H9 (cell line): ENCODE results near the gene COL11A1. TPM values are rescaled to one million over a fixed set of nuclear protein-coding genes. Genes with fewer than 3 reads are reported as not detected.

Experiments used
- DNase-seq: peaks from one replicate; pipeline ENCODE4 v3.0.0-alpha.2; 2017
- H2AFZ ChIP-seq: one replicate; pipeline ENCODE4 v1.6.1; 2013; ENCODE audit warnings: mild to moderate bottlenecking, low read length, control low read depth, moderate library complexity
- H2AK5ac ChIP-seq: 2 replicates; pipeline ENCODE4 v1.6.1; 2013; ENCODE audit warnings: low read length, control low read depth, mixed read lengths; ENCODE audit not compliant: insufficient read length
- H2BK120ac ChIP-seq: one replicate; pipeline ENCODE4 v1.6.1; 2013; ENCODE audit warnings: low read depth, mild to moderate bottlenecking, low read length, control low read depth, inconsistent platforms; ENCODE audit not compliant: poor library complexity, severe bottlenecking
- H2BK12ac ChIP-seq: 2 replicates; pipeline ENCODE4 v1.6.1; 2013; ENCODE audit warnings: low read length, control low read depth, mixed read lengths, low read depth; ENCODE audit not compliant: insufficient read length
- H2BK15ac ChIP-seq: 2 replicates; pipeline ENCODE4 v1.6.1; 2013; ENCODE audit warnings: low read depth, low read length, control low read depth
- H2BK20ac ChIP-seq: one replicate; pipeline ENCODE4 v1.6.1; 2013; ENCODE audit warnings: low read depth, mild to moderate bottlenecking, low read length, control low read depth, inconsistent platforms; ENCODE audit not compliant: poor library complexity, severe bottlenecking
- H2BK5ac ChIP-seq: 2 replicates; pipeline ENCODE4 v1.6.1; 2013; ENCODE audit warnings: low read length, control low read depth, mixed read lengths; ENCODE audit not compliant: insufficient read length
- H3K14ac ChIP-seq: 2 replicates; pipeline ENCODE4 v1.6.1; 2013; ENCODE audit warnings: low read length, control low read depth; ENCODE audit not compliant: insufficient read depth
- H3K18ac ChIP-seq: 2 replicates; pipeline ENCODE4 v1.6.1; 2013; ENCODE audit warnings: low read depth, mild to moderate bottlenecking, mixed read lengths, low read length, control low read depth; ENCODE audit not compliant: insufficient read length
- H3K23ac ChIP-seq: 2 replicates; pipeline ENCODE4 v1.6.1; 2013; ENCODE audit warnings: low read length, control low read depth, mixed read lengths, low read depth; ENCODE audit not compliant: insufficient read length
- H3K23me2 ChIP-seq: 2 replicates; pipeline ENCODE4 v1.6.1; 2013; ENCODE audit warnings: low read depth, mild to moderate bottlenecking, mixed read lengths, low read length, control low read depth; ENCODE audit not compliant: insufficient read length, poor library complexity, severe bottlenecking
- H3K27ac ChIP-seq: 2 replicates; pipeline ENCODE4 v1.5.1; 2013; ENCODE audit warnings: low read length, control low read depth, mixed read lengths, low read depth; ENCODE audit not compliant: insufficient read length
- H3K27me3 ChIP-seq: 2 replicates; pipeline ENCODE4 v1.6.1; 2013; ENCODE audit warnings: low read length, control low read depth, inconsistent platforms; ENCODE audit not compliant: insufficient read depth
- H3K4ac ChIP-seq: 2 replicates; pipeline ENCODE4 v1.6.1; 2013; ENCODE audit warnings: low read depth, mild to moderate bottlenecking, control low read depth, inconsistent platforms, low read length, moderate library complexity
- H3K4me1 ChIP-seq: 2 replicates; pipeline ENCODE4 v1.6.1; 2013; ENCODE audit warnings: low read length, control low read depth, inconsistent platforms; ENCODE audit not compliant: insufficient read depth
- H3K4me2 ChIP-seq: 2 replicates; pipeline ENCODE4 v1.6.1; 2013; ENCODE audit warnings: low read length, control low read depth, mixed read lengths; ENCODE audit not compliant: insufficient read length, insufficient read depth
- H3K56ac ChIP-seq: 2 replicates; pipeline ENCODE4 v1.6.1; 2013; ENCODE audit warnings: low read depth, mild to moderate bottlenecking, mixed read lengths, low read length, control low read depth; ENCODE audit not compliant: insufficient read length
- H3K79me1 ChIP-seq: 2 replicates; pipeline ENCODE4 v1.6.1; 2013; ENCODE audit warnings: low read depth, mild to moderate bottlenecking, moderate library complexity, low read length, control low read depth, inconsistent platforms; ENCODE audit not compliant: insufficient read depth, poor library complexity, severe bottlenecking
- H3K79me2 ChIP-seq: 2 replicates; pipeline ENCODE4 v1.6.1; 2013; ENCODE audit warnings: low read length, control low read depth, inconsistent platforms; ENCODE audit not compliant: insufficient read depth
- H3K9ac ChIP-seq: 2 replicates; pipeline ENCODE4 v1.6.1; 2013; ENCODE audit warnings: low read length, control low read depth, mixed read lengths; ENCODE audit not compliant: insufficient read length; ENCODE audit errors: extremely low read depth
- H3K9me3 ChIP-seq: one replicate; pipeline ENCODE4 v1.6.1; 2013; ENCODE audit warnings: low read depth, low read length, inconsistent platforms; ENCODE audit not compliant: control insufficient read depth
- H3T11ph ChIP-seq: one replicate; pipeline ENCODE4 v1.6.1; 2013; ENCODE audit warnings: mild to moderate bottlenecking, low read length, control low read depth, inconsistent platforms
- H4K20me1 ChIP-seq: one replicate; pipeline ENCODE4 v1.6.1; 2013; ENCODE audit not compliant: control insufficient read depth, insufficient read length, insufficient read depth
- H4K5ac ChIP-seq: 2 replicates; pipeline ENCODE4 v1.6.1; 2013; ENCODE audit warnings: low read depth, mild to moderate bottlenecking, mixed read lengths, low read length, control low read depth; ENCODE audit not compliant: insufficient read length
- H4K8ac ChIP-seq: replicated peaks from 2 replicates; pipeline ENCODE4 v1.6.1; 2013; ENCODE audit warnings: low read length, control low read depth, mixed read lengths, low read depth; ENCODE audit not compliant: insufficient read length
- H4K91ac ChIP-seq: 2 replicates; pipeline ENCODE4 v1.6.1; 2013; ENCODE audit warnings: low read depth, mild to moderate bottlenecking, moderate library complexity, mixed read lengths, low read length, control low read depth; ENCODE audit not compliant: insufficient read length
- H3K27ac Mint-ChIP-seq, 3 experiments: 2 replicates in 2 of 3; 3 replicates in 1 of 3; pipeline ENCODE4 v1.8.0; 2020 to 2021; ENCODE audit warnings: mixed read lengths in 3 of 3, mild to moderate bottlenecking in 1 of 3, moderate library complexity in 1 of 3
- H3K27me3 Mint-ChIP-seq: 2 replicates; pipeline ENCODE4 v1.8.0; 2021; ENCODE audit warnings: low read depth, mild to moderate bottlenecking, moderate library complexity, mixed read lengths
- H3K36me3 Mint-ChIP-seq, 3 experiments: 2 replicates in 2 of 3; 3 replicates in 1 of 3; pipeline ENCODE4 v1.8.0; 2020 to 2021; ENCODE audit warnings: low read depth in 3 of 3, mixed read lengths in 3 of 3; ENCODE audit not compliant: insufficient read depth in 1 of 3
- H3K4me1 Mint-ChIP-seq, 2 experiments: 2 replicates each; pipeline ENCODE4 v1.8.0; 2020; ENCODE audit warnings: mixed read lengths in 2 of 2
- H3K4me3 Mint-ChIP-seq, 2 experiments: 2 replicates in 1 of 2; 3 replicates in 1 of 2; pipeline ENCODE4 v1.8.0; 2020 to 2021; ENCODE audit warnings: mild to moderate bottlenecking in 2 of 2, mixed read lengths in 2 of 2, moderate library complexity in 1 of 2
- H3K9me3 Mint-ChIP-seq, 2 experiments: 2 replicates in 1 of 2; 3 replicates in 1 of 2; pipeline ENCODE4 v1.8.0; 2020; ENCODE audit warnings: mild to moderate bottlenecking in 2 of 2, mixed read lengths in 2 of 2, moderate library complexity in 1 of 2
- WGBS: extraction: QIAGEN DNeasy Blood & Tissue Kit; methylation state at CpG from one replicate; pipeline ENCODE4 v1.1.7; 2013; ENCODE audit warnings: missing lambda C conversion rate, low lambda C conversion rate, mixed read lengths; ENCODE audit not compliant: insufficient read length; ENCODE audit errors: extremely low coverage; 5-methylcytosine and 5-hydroxymethylcytosine counted together
- total RNA-seq: library from RNA; stranded (reverse); gene quantifications from 2 replicates; pipeline ENCODE4 v1.2.1, GENCODE V29; 2021
- TF ChIP-seq, protein P1 (sequence below): fragments of 200-600 bp; sonication (generic); conservative IDR thresholded peaks from 3 replicates; pipeline ENCODE4 v1.8.0; 2021; ENCODE audit warnings: antibody characterized with exemption, mild to moderate bottlenecking

Gene COL11A1
- total RNA-seq, 1 experiment from 2014 or later, result 7.5 TPM

GRCh38 chr1:102891868-102892625, 216.3 kb downstream of the COL11A1 start:
- no peaks in the 10 kb centered on the region for H3K23me2 ChIP-seq
- no peak overlapping the region for H3K18ac ChIP-seq
- WGBS, result no CpG with 5 or more reads among the region's 4 CpGs
- no peak overlapping the region for H2BK5ac ChIP-seq
- no peak overlapping the region for H3K27ac ChIP-seq
- no peak overlapping the region for H3K23ac ChIP-seq
- H3K4ac ChIP-seq, result no peak overlapping the region
- H3K79me1 ChIP-seq, result no peaks in the 10 kb centered on the region
- H2BK20ac ChIP-seq, result no peak overlapping the region
- H3T11ph ChIP-seq, result no peak overlapping the region
- H2BK120ac ChIP-seq, result no peak overlapping the region
- no peak overlapping the region for H3K9ac ChIP-seq
- no peak overlapping the region for H3K4me2 ChIP-seq
- H3K27me3 ChIP-seq, result no peaks in the 10 kb centered on the region
- Mint-ChIP-seq H3K9me3 (no peaks in the 10 kb centered on the region), H3K4me1 (no peaks in the 10 kb centered on the region), H3K36me3 (no peaks in the 10 kb centered on the region), H3K27me3 (no peaks in the 10 kb centered on the region), H3K4me3 (no peak overlapping the region), H3K27ac (no peak overlapping the region)
- H4K91ac ChIP-seq, result no peak overlapping the region
- H4K8ac ChIP-seq, result no peak overlapping the region
- no peaks in the 10 kb centered on the region for H4K20me1 ChIP-seq
- no peak overlapping the region for H2BK12ac ChIP-seq
- H2BK15ac ChIP-seq, result no peak overlapping the region
- no peak for DNase-seq
- no peak overlapping the region for H2AFZ ChIP-seq
- H2AK5ac ChIP-seq, result no peak overlapping the region
- no peak overlapping the region for H3K56ac ChIP-seq
- no peaks in the 10 kb centered on the region for H3K4me1 ChIP-seq
- no peak overlapping the region for H3K14ac ChIP-seq
- H3K9me3 ChIP-seq, result no peaks in the 10 kb centered on the region
- H3K79me2 ChIP-seq, result no peaks in the 10 kb centered on the region
- no peak overlapping the region for H4K5ac ChIP-seq
- TF ChIP-seq, protein P1, sequence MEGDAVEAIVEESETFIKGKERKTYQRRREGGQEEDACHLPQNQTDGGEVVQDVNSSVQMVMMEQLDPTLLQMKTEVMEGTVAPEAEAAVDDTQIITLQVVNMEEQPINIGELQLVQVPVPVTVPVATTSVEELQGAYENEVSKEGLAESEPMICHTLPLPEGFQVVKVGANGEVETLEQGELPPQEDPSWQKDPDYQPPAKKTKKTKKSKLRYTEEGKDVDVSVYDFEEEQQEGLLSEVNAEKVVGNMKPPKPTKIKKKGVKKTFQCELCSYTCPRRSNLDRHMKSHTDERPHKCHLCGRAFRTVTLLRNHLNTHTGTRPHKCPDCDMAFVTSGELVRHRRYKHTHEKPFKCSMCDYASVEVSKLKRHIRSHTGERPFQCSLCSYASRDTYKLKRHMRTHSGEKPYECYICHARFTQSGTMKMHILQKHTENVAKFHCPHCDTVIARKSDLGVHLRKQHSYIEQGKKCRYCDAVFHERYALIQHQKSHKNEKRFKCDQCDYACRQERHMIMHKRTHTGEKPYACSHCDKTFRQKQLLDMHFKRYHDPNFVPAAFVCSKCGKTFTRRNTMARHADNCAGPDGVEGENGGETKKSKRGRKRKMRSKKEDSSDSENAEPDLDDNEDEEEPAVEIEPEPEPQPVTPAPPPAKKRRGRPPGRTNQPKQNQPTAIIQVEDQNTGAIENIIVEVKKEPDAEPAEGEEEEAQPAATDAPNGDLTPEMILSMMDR, result no peak
